GM18519 (cell line): ENCODE measurements around the gene ZNF772.
"Not testable (repeated sequence)": the region's sequence is repeated elsewhere in the genome, so short reads cannot be mapped to it uniquely, and the experiment has no call there.

Experiments
- ATAC-seq: cut with Tn5 transposase; IDR thresholded peaks from one replicate; pipeline ENCODE4 v1.9.1; 2021; ENCODE audit warnings: mild to moderate bottlenecking, moderate library complexity; ENCODE audit not compliant: unreplicated experiment, low FRiP score

Gene ZNF772

GRCh38 chr19:57477191-57478008 lies at the start of gene ZNF772:
Gene ZNF772, minus strand, starts transcription at chr19:57477566. Its CDS starts 257 bp downstream, at chr19:57477309.
- ATAC-seq, result peak; percentile 83

DNA sequence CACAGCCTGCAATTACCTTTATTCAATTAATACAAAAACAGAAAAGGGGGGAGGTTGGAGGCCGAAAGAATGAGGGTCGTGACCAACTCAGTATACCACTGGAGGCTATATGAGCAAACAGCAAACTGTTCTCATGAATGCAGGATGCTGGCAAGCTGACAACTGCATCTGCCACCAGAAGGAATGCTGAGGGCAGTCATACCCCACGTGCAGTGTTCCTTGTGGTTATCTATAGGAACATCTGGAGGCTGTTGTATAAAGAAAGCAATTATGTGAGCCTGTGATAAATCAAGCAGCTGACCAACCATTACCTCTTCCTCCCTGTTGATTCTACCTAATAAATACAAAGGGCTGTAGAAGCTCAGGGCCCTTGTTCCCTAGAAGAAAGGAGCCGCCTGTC lies 40.7 kb upstream of the ZNF772 start:
- not testable (repeated sequence) for ATAC-seq

DNA sequence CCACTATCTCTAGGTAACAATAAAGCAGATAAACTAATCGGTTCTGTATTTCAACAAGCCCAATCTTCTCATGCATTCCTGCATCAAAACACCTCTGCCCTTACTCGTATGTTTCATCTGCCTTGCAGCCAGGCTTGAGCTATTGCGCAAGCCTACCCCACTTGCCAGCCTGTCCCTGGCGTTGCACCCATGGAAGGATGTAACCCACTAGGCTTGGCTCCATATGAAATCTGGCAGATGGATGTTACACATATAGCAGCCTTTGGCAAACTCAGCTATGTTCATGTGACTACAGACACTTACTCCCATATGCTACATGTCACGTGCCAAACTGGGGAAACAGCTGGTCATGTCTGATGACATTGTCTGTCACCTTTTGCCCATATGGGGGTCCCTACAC lies 37.9 kb upstream of the ZNF772 start:
- no peak for ATAC-seq

DNA sequence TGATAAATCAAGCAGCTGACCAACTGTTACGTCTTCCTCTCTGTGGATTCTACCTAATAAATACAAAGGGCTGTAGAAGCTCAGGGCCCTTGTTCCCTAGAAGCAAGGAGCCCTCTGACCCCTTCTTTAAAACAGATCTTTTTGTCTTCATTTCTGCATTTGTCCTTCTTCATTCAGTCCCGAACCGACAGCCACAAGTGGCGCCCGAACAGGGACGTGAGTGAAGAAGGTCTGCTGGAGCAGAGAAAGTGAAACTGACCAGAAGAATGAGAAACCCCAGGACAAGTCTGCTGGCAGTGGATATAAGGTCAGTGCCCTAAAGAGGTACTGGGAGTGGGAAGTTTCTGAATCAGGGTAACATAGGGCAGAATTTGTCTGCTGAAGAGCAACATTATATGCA lies 35.5 kb upstream of the ZNF772 start:
- no peak for ATAC-seq

DNA sequence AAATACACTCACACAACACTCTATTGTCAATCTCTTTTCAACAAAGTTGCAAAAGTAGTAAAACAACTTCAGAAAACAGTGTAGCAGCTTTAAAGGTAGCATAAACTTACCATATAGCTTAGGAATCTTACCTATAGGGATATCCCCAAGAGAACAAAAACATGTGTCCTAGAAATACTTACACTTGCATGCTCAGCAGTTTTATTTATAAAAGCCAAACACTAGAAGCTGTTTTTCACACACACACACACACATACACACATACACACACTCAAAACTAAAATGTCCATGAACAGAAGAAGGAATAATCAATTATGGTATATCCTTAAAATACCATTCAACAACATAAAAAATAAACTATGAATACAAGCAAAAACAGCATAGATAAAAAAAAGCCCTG lies 34.1 kb upstream of the ZNF772 start:
- no peak for ATAC-seq

DNA sequence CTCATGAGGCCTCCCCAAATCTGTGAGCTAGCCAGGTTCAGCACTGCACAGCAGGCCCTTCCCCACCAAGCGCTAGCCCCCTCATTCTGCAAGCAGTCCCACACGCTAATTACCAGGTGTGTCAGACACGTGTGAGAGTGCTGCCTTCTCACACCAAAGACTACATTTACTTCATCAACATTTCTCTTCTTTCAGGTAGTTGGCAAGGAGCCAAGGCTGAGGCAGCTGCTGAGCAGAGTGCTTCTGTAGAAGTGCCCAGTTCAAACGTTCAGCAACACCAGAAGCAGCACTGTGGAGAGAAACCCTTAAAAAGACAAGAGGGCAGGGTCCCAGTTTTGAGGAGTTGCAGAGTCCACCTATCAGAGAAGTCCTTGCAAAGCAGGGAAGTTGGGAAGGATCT lies 28.8 kb upstream of the ZNF772 start:
- no peak for ATAC-seq

DNA sequence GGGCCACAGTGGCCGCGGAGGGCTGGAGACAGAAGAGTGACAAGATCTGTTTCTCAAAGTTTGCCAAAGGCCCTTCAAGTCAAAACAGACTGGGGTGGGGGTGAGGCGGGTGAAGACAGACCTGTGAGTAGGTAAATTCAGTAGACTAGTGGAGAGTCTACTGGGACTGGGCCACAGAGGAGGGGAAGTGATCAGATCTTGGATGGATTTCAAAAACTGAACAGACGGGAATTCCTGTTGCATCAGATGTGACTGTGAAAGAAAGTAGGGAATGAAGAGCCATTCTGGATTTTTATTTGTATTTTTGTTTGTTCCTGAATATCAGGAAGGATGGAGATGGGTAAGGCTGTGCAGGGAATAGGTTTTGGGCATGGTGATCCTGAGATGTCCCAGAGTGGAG lies 23.0 kb upstream of the ZNF772 start:
- ATAC-seq, result not testable (repeated sequence)

DNA sequence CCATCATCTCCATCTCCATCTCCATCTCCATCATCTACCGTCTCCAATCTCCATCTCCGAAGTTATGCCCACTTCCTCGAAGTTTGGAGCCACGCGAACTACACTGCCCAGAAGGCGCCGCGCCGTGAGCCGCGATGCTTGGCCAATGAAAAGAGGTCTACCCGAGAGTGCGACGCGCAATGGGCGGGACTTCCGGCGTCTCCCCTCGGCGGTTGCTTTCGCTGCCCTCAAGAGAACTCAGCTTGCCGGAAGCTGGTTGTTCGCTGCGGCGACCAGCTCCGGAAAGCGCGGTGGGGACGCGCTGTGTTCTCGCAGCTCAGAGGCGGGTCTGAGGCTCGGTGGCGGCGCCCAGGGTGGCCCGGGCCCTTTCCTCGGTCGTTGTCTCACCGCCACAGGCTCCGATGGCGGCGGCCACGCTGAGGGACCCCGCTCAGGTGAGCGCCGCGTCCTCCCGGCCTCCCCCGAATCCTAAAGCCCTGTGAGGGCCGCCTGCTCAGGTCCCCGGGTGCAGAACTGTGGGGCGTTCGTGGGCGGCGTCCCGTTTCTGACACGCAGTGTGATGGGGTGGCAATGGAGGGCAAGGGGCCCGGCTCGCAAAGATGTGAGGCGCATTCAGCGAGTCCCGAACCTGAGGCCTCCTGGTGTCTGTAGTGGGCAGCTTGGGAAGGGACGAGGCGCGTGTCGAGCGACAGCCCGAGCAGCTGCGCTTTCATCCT lies 22.5 kb upstream of the ZNF772 start, which contains the start of gene ZNF773:
Gene ZNF773, plus strand, starts transcription at position 259 of the 716 bp plus-strand sequence. Its CDS starts 143 bp downstream, at position 402.
- peak; percentile 88 for ATAC-seq

GRCh38 chr19:57499332-57499679 lies 21.9 kb upstream of the ZNF772 start:
- not testable (repeated sequence) for ATAC-seq

DNA sequence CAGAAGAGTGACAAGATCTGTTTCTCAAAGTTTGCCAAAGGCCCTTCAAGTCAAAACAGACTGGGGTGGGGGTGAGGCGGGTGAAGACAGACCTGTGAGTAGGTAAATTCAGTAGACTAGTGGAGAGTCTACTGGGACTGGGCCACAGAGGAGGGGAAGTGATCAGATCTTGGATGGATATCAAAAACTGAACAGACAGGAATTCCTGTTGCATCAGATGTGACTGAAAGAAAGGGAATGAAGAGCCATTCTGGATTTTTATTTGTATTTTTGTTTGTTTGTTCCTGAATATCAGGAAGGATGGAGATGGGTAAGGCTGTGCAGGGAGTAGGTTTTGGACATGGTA lies 10.9 kb upstream of the ZNF772 start:
- not testable (repeated sequence) for ATAC-seq

DNA sequence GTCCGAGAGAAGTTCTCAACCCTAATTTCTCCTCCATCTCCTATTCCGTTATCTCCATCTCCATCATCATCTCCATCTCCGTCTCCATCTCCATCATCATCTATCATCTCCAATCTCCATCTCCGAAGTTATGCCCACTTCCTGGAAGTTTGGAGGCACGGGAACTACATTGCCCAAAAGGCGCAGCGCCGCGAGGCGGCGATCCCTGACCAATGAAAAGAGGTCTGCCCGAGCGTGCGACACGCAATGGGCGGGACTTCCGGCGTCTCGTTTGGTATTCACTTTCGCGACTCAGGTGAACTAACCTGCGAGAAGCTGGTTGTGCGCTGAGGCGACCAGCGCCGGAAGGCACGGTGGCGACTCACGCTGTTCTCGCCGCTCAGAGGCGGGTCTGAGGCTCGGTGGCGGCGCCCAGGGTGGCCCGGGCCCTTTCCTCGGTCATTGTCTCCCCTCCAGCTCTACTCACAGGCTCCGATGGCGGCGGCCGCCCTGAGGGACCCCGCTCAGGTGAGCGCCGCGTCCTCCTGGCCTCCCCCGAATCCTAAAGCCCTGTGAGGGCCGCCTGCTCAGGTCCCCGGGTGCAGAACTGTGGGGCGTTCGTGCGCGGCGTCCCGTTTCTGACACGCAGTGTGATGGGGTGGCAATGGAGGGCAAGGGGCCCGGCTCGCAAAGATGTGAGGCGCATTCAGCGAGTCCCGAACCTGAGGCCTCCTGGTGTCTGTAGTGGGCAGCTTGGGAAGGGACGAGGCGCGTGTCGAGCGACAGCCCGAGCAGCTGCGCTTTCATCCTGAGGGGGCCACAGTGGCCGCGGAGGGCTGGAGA lies 10.3 kb upstream of the ZNF772 start, which contains the start of gene ZNF419:
Gene ZNF419, plus strand, starts transcription at position 274 of the 822 bp plus-strand sequence. Its CDS starts 201 bp downstream, at position 475.
- peak; percentile 90 for ATAC-seq

- no peak for ATAC-seq
Observed at GRCh38 chr19:57473646-57474045, 3.7 kb downstream of the ZNF772 start.

- ATAC-seq, result no peak
Observed at GRCh38 chr19:57466489-57466888, 10.9 kb downstream of the ZNF772 start.

- ATAC-seq, result no peak
Observed at GRCh38 chr19:57465680-57466381, 11.5 kb downstream of the ZNF772 start.

- no peak for ATAC-seq
Observed at GRCh38 chr19:57452307-57452706, 25.1 kb downstream of the ZNF772 start.

DNA sequence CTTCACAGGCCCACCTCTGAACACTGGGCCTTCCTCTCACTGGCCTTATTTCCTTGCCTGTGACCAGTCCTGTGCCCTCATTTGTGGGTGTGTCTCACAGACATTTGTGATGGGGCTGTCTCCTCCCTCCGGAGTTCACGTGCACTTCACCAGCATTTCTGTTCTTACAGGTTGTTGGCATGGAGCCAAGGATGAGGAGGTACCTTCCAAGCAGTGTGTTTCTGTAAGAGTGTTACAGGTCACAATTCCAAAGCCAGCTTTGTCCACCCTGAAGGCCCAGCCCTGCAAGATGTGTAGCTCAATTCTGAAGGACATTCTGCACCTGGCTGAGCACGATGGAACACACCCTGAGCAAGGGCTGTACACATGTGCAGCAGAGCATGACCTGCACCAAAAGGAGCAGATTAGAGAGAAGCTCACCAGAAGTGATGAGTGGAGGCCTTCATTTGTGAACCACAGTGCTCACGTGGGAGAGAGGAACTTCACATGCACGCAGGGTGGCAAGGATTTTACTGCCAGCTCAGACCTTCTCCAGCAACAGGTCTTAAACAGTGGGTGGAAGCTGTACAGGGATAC lies 34.2 kb downstream of the ZNF772 start:
- ATAC-seq, result no peak

DNA sequence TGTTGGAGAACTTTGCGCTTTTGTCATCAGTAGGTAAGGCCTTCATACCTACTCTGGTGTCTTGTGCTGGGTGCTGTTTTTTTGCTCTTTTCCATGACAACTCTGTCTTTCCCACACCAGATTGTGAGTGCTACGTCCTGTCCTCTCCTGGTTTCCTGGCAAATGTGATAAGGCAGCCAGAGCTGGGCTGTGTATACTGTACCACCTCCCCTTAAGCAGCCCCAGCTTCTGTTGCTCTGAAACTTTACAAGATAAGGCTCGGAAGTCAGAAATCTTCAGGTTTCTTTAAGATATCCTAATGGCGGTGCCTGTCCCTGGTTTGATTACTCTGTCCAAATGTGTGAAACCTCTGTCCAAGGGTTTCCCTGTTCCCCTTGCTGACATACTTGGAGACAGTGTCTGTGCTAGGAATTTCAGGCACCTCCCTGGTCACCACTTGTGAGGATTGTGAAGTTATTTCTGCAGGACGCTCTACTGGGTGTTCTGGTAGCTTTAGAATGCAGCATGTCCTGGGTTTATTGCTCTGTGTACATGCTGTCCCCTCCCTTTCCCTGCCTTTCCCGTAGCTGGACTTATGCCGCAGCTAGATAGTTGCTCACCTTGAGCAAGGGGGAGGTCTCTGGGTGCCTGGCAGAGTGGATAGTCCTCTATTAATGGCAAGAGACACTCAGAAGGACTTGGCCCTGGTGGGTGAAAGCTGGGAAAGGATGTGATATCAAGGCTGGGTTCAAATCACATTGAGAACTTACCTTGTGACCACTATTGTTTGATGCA lies 35.2 kb downstream of the ZNF772 start:
- no peak for ATAC-seq

DNA sequence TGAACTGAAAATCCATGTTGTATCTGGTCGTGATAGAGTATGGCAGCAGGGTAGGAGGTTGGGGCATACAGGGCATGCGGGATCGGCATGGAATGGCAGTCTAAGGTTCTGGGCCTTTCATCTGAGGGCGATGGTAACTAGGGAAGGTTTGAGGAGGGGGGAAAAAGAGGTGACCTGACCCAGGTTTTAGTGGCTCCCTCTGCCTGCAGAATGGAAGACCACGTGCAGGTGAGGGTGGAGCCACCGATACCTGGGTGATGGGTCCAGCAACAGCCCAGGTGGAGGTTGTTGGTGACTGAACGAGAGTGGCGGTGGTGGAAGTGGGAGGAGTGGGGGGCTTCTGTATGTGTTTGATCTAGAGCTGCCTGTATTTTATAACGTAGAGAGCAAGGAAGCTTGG lies 38.4 kb downstream of the ZNF772 start:
- no peak for ATAC-seq

GRCh38 chr19:57437931-57438330 lies 39.4 kb downstream of the ZNF772 start:
- ATAC-seq, result no peak
